Suprapubic skin (tissue), 4 donors: ENCODE data around the gene TRIP13. TPM values are rescaled to one million over a fixed set of nuclear protein-coding genes. Genes with fewer than 3 reads are reported as not detected.
A peak's percentile ranks its signal among the peaks of the same experiment; 100 is the strongest.
"Not testable (repeated sequence)": the region's sequence is repeated elsewhere in the genome, so short reads cannot be mapped to it uniquely, and the experiment has no call there.

Experiments used
- DNase-seq, 2 donors: peaks; one replicate each; pipeline ENCODE4 v3.0.0-alpha.2; 2019; ENCODE audit warnings: low spot score in 2 of 2
- H3K27ac ChIP-seq: fragments of 200-600 bp; sonication (generic); one replicate; pipeline ENCODE4 v1.5.1; 2019
- H3K27me3 ChIP-seq: fragments of 200-600 bp; sonication (generic); one replicate; pipeline ENCODE4 v1.5.1; 2019
- H3K36me3 ChIP-seq: fragments of 200-600 bp; sonication (generic); one replicate; pipeline ENCODE4 v1.5.1; 2019
- H3K4me1 ChIP-seq: fragments of 200-600 bp; sonication (generic); one replicate; pipeline ENCODE4 v1.5.1; 2019
- H3K4me3 ChIP-seq: fragments of 200-600 bp; sonication (generic); one replicate; pipeline ENCODE4 v1.5.1; 2019; ENCODE audit warnings: mild to moderate bottlenecking
- H3K9me3 ChIP-seq: fragments of 200-600 bp; sonication (generic); one replicate; pipeline ENCODE4 v1.5.1; 2019
- EP300 ChIP-seq: sonication (generic); formaldehyde crosslinking; IDR thresholded peaks from one replicate; pipeline ENCODE4 v1.6.1; 2017; ENCODE audit warnings: antibody characterized with exemption
- POLR2A ChIP-seq, 2 donors: fragments of 450-650 bp; IDR thresholded peaks; one replicate each; pipeline ENCODE4 v1.6.1; 2017; ENCODE audit warnings: antibody characterized with exemption in 2 of 2, mild to moderate bottlenecking in 2 of 2, moderate library complexity in 2 of 2
- POLR2AphosphoS5 ChIP-seq, 3 donors: sonication (generic); formaldehyde crosslinking; IDR thresholded peaks; one replicate each; pipeline ENCODE4 v1.6.1; 2017; ENCODE audit warnings: antibody characterized with exemption in 3 of 3
- WGBS: methylation state at CpG from one replicate; pipeline ENCODE4 v1.1.5; 2018; 5-methylcytosine and 5-hydroxymethylcytosine counted together
- total RNA-seq, 4 donors: library from RNA; depleted of rRNA; stranded (reverse); fragments of >200 nt; gene quantifications; one replicate each; pipeline ENCODE4 v1.1.0, GENCODE V29; 2016
- TF ChIP-seq, protein P1 (sequence below), 2 donors: fragments of 200-600 bp in 1 of 2; fragments of 450-650 bp in 1 of 2; sonication (generic) in 1 of 2; IDR thresholded peaks; one replicate each; pipeline ENCODE4 v1.5.1; 2016 to 2019; ENCODE audit warnings: antibody characterized with exemption in 2 of 2, mild to moderate bottlenecking in 1 of 2, moderate library complexity in 1 of 2

The TRIP13 gene
- total RNA-seq, 4 donors from 2014 or later = 1.1 to 3.7 (median 1.6) TPM

DNA sequence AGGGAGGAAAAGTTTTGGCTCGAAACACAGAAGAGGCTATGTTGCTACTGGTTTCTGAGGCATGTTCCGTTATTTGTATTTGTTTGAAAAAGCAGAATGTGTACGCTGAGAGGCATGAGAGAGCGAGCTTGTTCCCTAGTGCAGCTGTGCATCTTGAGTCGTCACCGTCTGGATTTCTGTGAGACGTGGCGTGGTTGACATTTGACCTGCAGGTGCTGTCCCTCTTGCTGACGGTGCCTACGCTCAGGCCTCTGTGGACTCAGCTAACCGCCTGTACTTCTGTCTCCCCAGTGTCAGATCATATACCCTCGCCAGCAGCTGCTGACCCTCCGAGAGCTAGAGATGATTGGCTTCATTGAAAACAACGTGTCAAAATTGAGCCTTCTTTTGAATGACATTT lies 21.5 kb downstream of the TRIP13 start:
- no peaks in the 10 kb centered on the region for H3K27me3 ChIP-seq
- no peak overlapping the region for H3K4me3 ChIP-seq
- no peaks in the 10 kb centered on the region for H3K36me3 ChIP-seq
- TF ChIP-seq, protein P1, sequence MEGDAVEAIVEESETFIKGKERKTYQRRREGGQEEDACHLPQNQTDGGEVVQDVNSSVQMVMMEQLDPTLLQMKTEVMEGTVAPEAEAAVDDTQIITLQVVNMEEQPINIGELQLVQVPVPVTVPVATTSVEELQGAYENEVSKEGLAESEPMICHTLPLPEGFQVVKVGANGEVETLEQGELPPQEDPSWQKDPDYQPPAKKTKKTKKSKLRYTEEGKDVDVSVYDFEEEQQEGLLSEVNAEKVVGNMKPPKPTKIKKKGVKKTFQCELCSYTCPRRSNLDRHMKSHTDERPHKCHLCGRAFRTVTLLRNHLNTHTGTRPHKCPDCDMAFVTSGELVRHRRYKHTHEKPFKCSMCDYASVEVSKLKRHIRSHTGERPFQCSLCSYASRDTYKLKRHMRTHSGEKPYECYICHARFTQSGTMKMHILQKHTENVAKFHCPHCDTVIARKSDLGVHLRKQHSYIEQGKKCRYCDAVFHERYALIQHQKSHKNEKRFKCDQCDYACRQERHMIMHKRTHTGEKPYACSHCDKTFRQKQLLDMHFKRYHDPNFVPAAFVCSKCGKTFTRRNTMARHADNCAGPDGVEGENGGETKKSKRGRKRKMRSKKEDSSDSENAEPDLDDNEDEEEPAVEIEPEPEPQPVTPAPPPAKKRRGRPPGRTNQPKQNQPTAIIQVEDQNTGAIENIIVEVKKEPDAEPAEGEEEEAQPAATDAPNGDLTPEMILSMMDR (IDR thresholded peaks at IDR 0.05) = no peak
- TF ChIP-seq EP300 (no peak), POLR2AphosphoS5 (IDR thresholded peaks at IDR 0.05) (no peak), POLR2A (IDR thresholded peaks at IDR 0.05) (no peak)
- H3K9me3 ChIP-seq = no peaks in the 10 kb centered on the region
- 97% methylated on average over 14 of the region's 14 CpGs for WGBS
- peak in 1 of 2 donors; percentile 23 for DNase-seq
- H3K27ac ChIP-seq = no peak overlapping the region
- H3K4me1 ChIP-seq = peaks cover 10% of the 10 kb centered on the region

DNA sequence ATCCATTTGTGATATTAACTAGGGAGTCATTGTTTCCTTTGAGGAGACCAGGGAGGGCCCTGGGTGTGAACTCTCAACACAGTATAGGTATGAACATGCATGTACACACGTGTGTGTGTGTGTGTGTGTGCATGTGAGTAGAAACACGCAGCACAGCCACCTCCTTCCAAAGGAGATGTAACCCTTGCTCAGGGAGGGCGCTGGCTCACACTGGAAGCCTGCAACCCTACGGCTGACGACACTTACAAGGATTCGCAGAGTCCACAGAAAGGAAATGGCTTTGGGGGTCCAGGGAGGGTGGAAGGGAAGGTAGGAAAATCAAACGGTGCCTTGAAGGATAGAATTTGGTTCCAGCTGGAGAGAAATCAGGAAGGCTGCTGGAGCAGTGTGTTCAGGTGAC lies 21.9 kb downstream of the TRIP13 start:
- WGBS = 94% methylated on average over 7 of the region's 7 CpGs
- H3K9me3 ChIP-seq = no peaks in the 10 kb centered on the region
- H3K4me1 ChIP-seq = peaks cover 9% of the 10 kb centered on the region
- TF ChIP-seq, protein P1 (IDR thresholded peaks at IDR 0.05) = no peak
- TF ChIP-seq POLR2A (IDR thresholded peaks at IDR 0.05) (no peak), EP300 (no peak), POLR2AphosphoS5 (IDR thresholded peaks at IDR 0.05) (no peak)
- H3K27me3 ChIP-seq = no peaks in the 10 kb centered on the region
- DNase-seq = peak in 1 of 2 donors; percentile 50
- no peak overlapping the region for H3K27ac ChIP-seq
- no peaks in the 10 kb centered on the region for H3K36me3 ChIP-seq
- no peak overlapping the region for H3K4me3 ChIP-seq

DNA sequence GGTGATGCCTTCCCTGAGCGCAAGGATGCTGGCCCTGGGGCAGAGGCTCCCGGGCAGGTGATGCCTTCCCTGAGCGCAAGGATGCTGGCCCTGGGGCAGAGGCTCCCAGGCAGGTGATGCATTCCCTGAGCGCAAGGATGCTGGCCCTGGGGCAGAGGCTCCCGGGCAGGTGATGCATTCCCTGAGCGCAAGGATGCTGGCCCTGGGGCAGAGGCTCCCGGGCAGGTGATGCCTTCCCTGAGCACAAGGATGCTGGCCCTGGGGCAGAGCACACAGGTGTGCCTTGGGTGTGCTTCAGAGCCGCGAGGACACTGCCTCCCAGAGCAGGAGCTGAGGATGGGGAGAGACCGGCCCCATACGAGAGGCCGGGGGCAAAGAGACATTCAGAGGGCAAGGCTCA lies 22.7 kb downstream of the TRIP13 start:
- not testable (repeated sequence) for H3K9me3 ChIP-seq, H3K4me3 ChIP-seq, H3K36me3 ChIP-seq, DNase-seq, H3K4me1 ChIP-seq, H3K27me3 ChIP-seq, H3K27ac ChIP-seq
- 90% methylated on average over 6 of the region's 12 CpGs for WGBS

DNA sequence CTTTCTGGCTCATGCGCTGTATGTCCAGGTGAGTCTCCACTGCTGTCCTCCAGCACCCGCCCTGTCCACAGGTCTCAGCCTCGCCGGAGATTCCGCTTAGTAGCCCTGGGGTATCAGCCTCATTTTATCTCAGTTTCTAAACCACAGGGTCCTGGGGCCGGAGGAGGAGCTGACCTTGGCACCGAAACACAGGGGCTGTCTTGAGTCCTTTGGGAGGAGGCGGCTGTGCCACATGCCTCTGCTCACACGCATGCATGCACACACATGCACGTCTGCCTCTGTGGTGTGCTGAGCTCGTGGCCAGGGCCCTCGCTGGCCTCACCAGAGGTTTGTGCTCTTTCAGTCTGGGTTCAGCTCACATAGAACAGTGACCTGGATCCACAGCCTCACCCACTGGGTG lies 23.3 kb downstream of the TRIP13 start:
- H3K36me3 ChIP-seq = no peaks in the 10 kb centered on the region
- peaks cover 3% of the 10 kb centered on the region for H3K4me1 ChIP-seq
- DNase-seq = no peak
- no peaks in the 10 kb centered on the region for H3K9me3 ChIP-seq
- no peak overlapping the region for H3K4me3 ChIP-seq
- TF ChIP-seq POLR2A (IDR thresholded peaks at IDR 0.05) = no peak
- TF ChIP-seq EP300 = no peak
- TF ChIP-seq, protein P1 (IDR thresholded peaks at IDR 0.05) = no peak
- TF ChIP-seq POLR2AphosphoS5 (IDR thresholded peaks at IDR 0.05) = no peak
- H3K27ac ChIP-seq = no peak overlapping the region
- H3K27me3 ChIP-seq = no peaks in the 10 kb centered on the region
- WGBS = 96% methylated on average over 12 of the region's 12 CpGs

DNA sequence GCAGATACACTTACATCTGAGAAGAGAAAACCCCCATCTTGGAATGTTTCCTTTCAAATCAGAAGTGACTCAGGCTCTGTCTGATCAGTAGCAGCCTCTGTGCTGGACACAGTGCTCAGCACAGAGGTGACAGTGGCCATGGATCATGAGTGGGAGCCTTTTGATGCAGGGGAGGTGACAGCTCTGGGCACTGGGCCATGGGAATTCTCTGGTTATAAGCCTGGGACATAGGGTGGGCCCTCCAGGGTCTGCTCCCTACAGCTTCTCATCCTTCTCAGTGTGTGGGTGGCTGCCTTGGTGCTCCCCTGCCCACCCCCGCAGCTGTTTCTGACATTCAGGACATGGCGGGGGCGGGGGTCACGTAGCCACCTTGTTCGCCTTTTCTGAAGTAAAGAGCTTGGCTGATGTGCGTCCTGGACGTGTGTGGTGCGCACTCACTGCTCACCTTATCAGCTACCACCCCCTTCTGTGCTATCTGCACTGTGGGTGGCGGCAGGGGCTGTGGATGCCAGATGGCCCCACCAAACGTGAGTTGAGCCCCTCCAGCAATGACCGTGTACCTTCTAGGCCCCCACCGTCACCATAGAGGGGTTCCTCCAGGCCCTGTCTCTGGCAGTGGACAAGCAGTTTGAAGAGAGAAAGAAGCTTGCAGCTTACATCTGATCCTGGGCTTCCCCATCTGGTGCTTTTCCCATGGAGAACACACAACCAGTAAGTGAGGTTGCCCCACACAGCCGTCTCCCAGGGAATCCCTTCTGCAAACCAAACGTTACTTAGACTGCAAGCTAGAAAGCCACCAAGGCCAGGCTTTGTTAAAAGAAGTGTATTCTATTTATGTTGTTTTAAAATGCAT lies 24.0 kb downstream of the TRIP13 start:
- no peaks in the 10 kb centered on the region for H3K9me3 ChIP-seq
- TF ChIP-seq, protein P1 (IDR thresholded peaks at IDR 0.05) = no peak
- TF ChIP-seq POLR2AphosphoS5 (IDR thresholded peaks at IDR 0.05) (no peak), EP300 (no peak), POLR2A (IDR thresholded peaks at IDR 0.05) (no peak)
- WGBS = 90% methylated on average over 7 of the region's 14 CpGs
- DNase-seq = no peak
- H3K27ac ChIP-seq = no peak overlapping the region
- H3K36me3 ChIP-seq = no peaks in the 10 kb centered on the region
- H3K4me3 ChIP-seq = no peak overlapping the region
- no peaks in the 10 kb centered on the region for H3K27me3 ChIP-seq
- H3K4me1 ChIP-seq = peaks cover 3% of the 10 kb centered on the region

DNA sequence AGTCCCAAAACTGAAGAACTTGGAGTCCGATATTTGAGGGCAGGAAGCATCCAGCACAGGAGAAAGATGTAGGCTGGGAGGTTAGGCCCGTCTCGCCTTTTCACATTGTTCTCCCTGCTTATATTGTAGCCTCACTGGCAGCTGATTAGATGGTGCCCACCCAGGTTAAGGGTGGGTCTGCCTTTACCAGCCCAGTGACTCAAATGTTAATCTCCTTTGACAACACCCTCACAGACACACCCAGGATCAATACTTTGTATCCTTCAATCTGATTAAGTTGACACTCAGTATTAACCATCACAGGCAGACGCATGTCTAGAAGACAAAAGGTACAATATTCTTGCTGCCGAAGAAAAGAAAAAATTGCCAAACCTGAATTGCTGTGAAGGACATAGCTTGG lies 26.0 kb downstream of the TRIP13 start:
- not testable (repeated sequence) for H3K36me3 ChIP-seq, H3K4me1 ChIP-seq, H3K4me3 ChIP-seq, H3K9me3 ChIP-seq, H3K27ac ChIP-seq, DNase-seq, H3K27me3 ChIP-seq
- WGBS = 92% methylated on average over 5 of the region's 5 CpGs
